ENCODE results near the gene CLPTM1.

- TF ChIP-seq, protein P1, sequence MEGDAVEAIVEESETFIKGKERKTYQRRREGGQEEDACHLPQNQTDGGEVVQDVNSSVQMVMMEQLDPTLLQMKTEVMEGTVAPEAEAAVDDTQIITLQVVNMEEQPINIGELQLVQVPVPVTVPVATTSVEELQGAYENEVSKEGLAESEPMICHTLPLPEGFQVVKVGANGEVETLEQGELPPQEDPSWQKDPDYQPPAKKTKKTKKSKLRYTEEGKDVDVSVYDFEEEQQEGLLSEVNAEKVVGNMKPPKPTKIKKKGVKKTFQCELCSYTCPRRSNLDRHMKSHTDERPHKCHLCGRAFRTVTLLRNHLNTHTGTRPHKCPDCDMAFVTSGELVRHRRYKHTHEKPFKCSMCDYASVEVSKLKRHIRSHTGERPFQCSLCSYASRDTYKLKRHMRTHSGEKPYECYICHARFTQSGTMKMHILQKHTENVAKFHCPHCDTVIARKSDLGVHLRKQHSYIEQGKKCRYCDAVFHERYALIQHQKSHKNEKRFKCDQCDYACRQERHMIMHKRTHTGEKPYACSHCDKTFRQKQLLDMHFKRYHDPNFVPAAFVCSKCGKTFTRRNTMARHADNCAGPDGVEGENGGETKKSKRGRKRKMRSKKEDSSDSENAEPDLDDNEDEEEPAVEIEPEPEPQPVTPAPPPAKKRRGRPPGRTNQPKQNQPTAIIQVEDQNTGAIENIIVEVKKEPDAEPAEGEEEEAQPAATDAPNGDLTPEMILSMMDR (conservative IDR thresholded peaks at IDR 0.05; ENCODE audit: low read depth, low read length), result no peak
- TF ChIP-seq EZH2 (IDR thresholded peaks at IDR 0.05; ENCODE audit: borderline replicate concordance, low read depth, low read length, poor library complexity, severe bottlenecking), result no peak
Measured at GRCh38 chr19:44988273-44988672, 33.1 kb downstream of the CLPTM1 start.

All from A673 (cell line).